ENCODE results near the gene SAP30BP.

SAP30BP gene

GRCh38 chr17:75706042-75706728, 39.0 kb downstream of the SAP30BP start:
- TF ChIP-seq CTCF (IDR thresholded peaks at IDR 0.05; ENCODE audit: low read length, missing control alignments): no peak
- H3K4me3 ChIP-seq (replicated peaks; ENCODE audit: low read depth, low read length): no peak overlapping the region
- no peak for DNase-seq (ENCODE audit: low read depth)

- peak; percentile 58 for DNase-seq (ENCODE audit: low read depth)
Measured at GRCh38 chr17:75707079-75707571, 40.0 kb downstream of the SAP30BP start.

GRCh38 chr17:75712446-75712845, 45.3 kb downstream of the SAP30BP start:
- DNase-seq (ENCODE audit: low read depth): no peak
- TF ChIP-seq CTCF (IDR thresholded peaks at IDR 0.05; ENCODE audit: low read length, missing control alignments): no peak

More at GRCh38 chr17:75707079-75707571, 40.0 kb downstream of the SAP30BP start:
- TF ChIP-seq CTCF (IDR thresholded peaks at IDR 0.05; ENCODE audit: low read length, missing control alignments): no peak
- H3K4me3 ChIP-seq (replicated peaks; ENCODE audit: low read depth, low read length): no peak overlapping the region

GRCh38 chr17:75719732-75720131, 52.6 kb downstream of the SAP30BP start:
- H3K4me3 ChIP-seq (replicated peaks; ENCODE audit: low read depth, low read length): no peak overlapping the region
- no peak for DNase-seq (ENCODE audit: low read depth)
- no peak for TF ChIP-seq CTCF (IDR thresholded peaks at IDR 0.05; ENCODE audit: low read length, missing control alignments)

More at GRCh38 chr17:75712446-75712845, 45.3 kb downstream of the SAP30BP start:
- no peak overlapping the region for H3K4me3 ChIP-seq (replicated peaks; ENCODE audit: low read depth, low read length)

GRCh38 chr17:75720656-75721462, 53.7 kb downstream of the SAP30BP start, which contains the start of gene ITGB4:
Gene ITGB4 (plus strand): TSS chr17:75721459. CDS start chr17:75724704, 3,245 bp downstream.
- DNase-seq (ENCODE audit: low read depth): no peak
- TF ChIP-seq CTCF (IDR thresholded peaks at IDR 0.05; ENCODE audit: low read length, missing control alignments): no peak
- peak within 1 kb of the TSS; percentile 10 for H3K4me3 ChIP-seq (replicated peaks; ENCODE audit: low read depth, low read length)

- DNase-seq (ENCODE audit: low read depth): no peak
- no peak overlapping the region for H3K4me3 ChIP-seq (replicated peaks; ENCODE audit: low read depth, low read length)
- no peak for TF ChIP-seq CTCF (IDR thresholded peaks at IDR 0.05; ENCODE audit: low read length, missing control alignments)
Measured at GRCh38 chr17:75721463-75722011, 54.4 kb downstream of the SAP30BP start.

Data from fibroblast of pulmonary artery (primary cell).